Renal pelvis (tissue), 12 donors: ENCODE measurements around the gene GGPS1. TPM values are rescaled to one million over a fixed set of nuclear protein-coding genes. Genes with fewer than 3 reads are reported as not detected.
"Not testable (repeated sequence)": the region's sequence is repeated elsewhere in the genome, so short reads cannot be mapped to it uniquely, and the experiment has no call there.

Source experiments
- DNase-seq: peaks from one replicate; pipeline ENCODE4 v3.0.0-alpha.2; 2013
- long read RNA-seq, 16 experiments: transcript quantifications; one replicate each; lab custom pipeline, GENCODE V29; 2026
- polyA plus RNA-seq, 3 donors: library from polyadenylated mRNA; unstranded; fragments of 120-200 nt; gene quantifications; one replicate each; pipeline ENCODE4 v1.2.1, GENCODE V29; 2013; ENCODE audit not compliant: insufficient read length in 3 of 3

GGPS1 gene
- 10 to 100 TPM; 50.7 to 53.8 (median 51.8) TPM for polyA plus RNA-seq
- long read RNA-seq, donor 1, transcript GGPS1-201 (4 exons, 2,895 nt) = major isoform, 11 of 19 reads
- long read RNA-seq, donor 1, partial matches to known transcripts = 8 of 19 reads
- long read RNA-seq, donor 1, other reads (novel, unspliced or antisense) = 0 of 19 reads
- long read RNA-seq, donor 2, transcript GGPS1-201 (4 exons, 2,895 nt) = major isoform, 18 of 20 reads
- long read RNA-seq, donor 2, partial matches to known transcripts = 0 of 20 reads
- long read RNA-seq, donor 2, other reads (novel, unspliced or antisense) = 0 of 20 reads
- long read RNA-seq, donor 3, transcript GGPS1-201 (4 exons, 2,895 nt) = major isoform, 15 of 18 reads
- long read RNA-seq, donor 3, partial matches to known transcripts = 0 of 18 reads
- long read RNA-seq, donor 3, other reads (novel, unspliced or antisense) = 0 of 18 reads
- long read RNA-seq, donor 4, transcript GGPS1-201 (4 exons, 2,895 nt) = major isoform, 13 of 14 reads
- long read RNA-seq, donor 4, partial matches to known transcripts = 0 of 14 reads
- long read RNA-seq, donor 4, other reads (novel, unspliced or antisense) = 0 of 14 reads
- long read RNA-seq, donor 5, transcript GGPS1-201 (4 exons, 2,895 nt) = major isoform, 6 of 8 reads
- long read RNA-seq, donor 5, partial matches to known transcripts = 0 of 8 reads
- long read RNA-seq, donor 5, other reads (novel, unspliced or antisense) = 0 of 8 reads
- long read RNA-seq, donor 6, transcript GGPS1-201 (4 exons, 2,895 nt) = major isoform, 23 of 31 reads
- long read RNA-seq, donor 6, partial matches to known transcripts = 7 of 31 reads
- long read RNA-seq, donor 6, other reads (novel, unspliced or antisense) = 0 of 31 reads
- long read RNA-seq, donor 7, transcript GGPS1-201 (4 exons, 2,895 nt) = major isoform, 15 of 15 reads
- long read RNA-seq, donor 7, partial matches to known transcripts = 0 of 15 reads
- long read RNA-seq, donor 7, other reads (novel, unspliced or antisense) = 0 of 15 reads
- long read RNA-seq, donor 8, transcript GGPS1-201 (4 exons, 2,895 nt) = major isoform, 8 of 9 reads
- long read RNA-seq, donor 8, partial matches to known transcripts = 0 of 9 reads
- long read RNA-seq, donor 8, other reads (novel, unspliced or antisense) = 0 of 9 reads
- long read RNA-seq, donor 9, transcript GGPS1-201 (4 exons, 2,895 nt) = major isoform, 29 of 29 reads
- long read RNA-seq, donor 9, partial matches to known transcripts = 0 of 29 reads
- long read RNA-seq, donor 9, other reads (novel, unspliced or antisense) = 0 of 29 reads
- long read RNA-seq, donor 10, transcript GGPS1-201 (4 exons, 2,895 nt) = major isoform, 12 of 13 reads
- long read RNA-seq, donor 10, partial matches to known transcripts = 0 of 13 reads
- long read RNA-seq, donor 10, other reads (novel, unspliced or antisense) = 0 of 13 reads
- long read RNA-seq, donor 11, transcript GGPS1-201 (4 exons, 2,895 nt) = major isoform, 11 of 12 reads
- long read RNA-seq, donor 11, partial matches to known transcripts = 0 of 12 reads
- long read RNA-seq, donor 11, other reads (novel, unspliced or antisense) = 0 of 12 reads
- long read RNA-seq, donor 12, transcript GGPS1-201 (4 exons, 2,895 nt) = major isoform, 33 of 33 reads
- long read RNA-seq, donor 12, partial matches to known transcripts = 0 of 33 reads
- long read RNA-seq, donor 12, other reads (novel, unspliced or antisense) = 0 of 33 reads
- long read RNA-seq, donor 13, transcript GGPS1-201 (4 exons, 2,895 nt) = major isoform, 7 of 9 reads
- long read RNA-seq, donor 13, partial matches to known transcripts = 0 of 9 reads
- long read RNA-seq, donor 13, other reads (novel, unspliced or antisense) = 0 of 9 reads
- long read RNA-seq, donor 14 = 0 reads
- long read RNA-seq, donor 15, transcript GGPS1-201 (4 exons, 2,895 nt) = major isoform, 25 of 28 reads
- long read RNA-seq, donor 15, partial matches to known transcripts = 0 of 28 reads
- long read RNA-seq, donor 15, other reads (novel, unspliced or antisense) = 0 of 28 reads
- long read RNA-seq, donor 16, transcript GGPS1-201 (4 exons, 2,895 nt) = major isoform, 24 of 31 reads
- long read RNA-seq, donor 16, partial matches to known transcripts = 5 of 31 reads
- long read RNA-seq, donor 16, other reads (novel, unspliced or antisense) = 0 of 31 reads

DNA sequence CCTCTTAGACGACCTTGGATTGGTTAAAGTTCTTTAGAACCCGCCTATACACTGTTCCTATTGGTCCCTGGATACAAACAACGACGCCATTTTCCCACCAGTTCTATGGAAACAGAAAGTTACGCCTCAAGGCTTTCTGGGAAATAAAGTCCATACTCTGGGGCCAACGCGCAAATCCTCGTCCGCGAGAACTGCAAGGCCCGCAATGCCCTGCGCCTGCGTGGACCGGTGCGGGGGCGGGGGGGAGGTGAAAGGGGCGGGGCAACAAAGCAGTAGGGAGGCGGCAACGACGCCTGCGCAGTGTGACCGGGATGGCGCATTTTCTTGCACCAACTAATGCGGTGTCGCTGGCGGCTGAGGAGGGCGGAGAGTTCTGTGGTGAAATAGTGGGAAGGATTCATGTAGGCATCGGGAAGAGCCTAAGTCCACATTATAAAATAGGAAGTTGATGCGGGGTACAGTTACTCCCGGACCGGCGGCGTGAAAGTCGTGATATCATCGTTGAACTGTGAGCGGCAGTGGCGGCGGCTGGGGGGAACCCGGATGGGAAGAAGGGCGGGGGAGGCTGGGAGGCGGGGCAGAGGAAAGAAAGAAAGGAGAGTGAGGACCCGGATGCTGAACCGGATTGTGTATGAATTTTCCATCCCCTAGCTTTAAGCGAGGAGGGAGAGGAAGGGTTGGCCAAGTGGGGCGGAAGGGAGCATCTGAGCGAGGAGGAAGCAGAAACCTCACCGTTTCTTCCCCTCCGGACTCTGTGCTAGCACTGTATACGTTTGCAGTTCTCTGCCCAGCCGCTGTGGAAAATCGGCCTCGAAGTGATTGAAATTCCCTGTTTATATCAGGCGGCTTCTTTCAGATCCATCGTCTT, at the start of gene GGPS1:
GGPS1 (plus strand) TSS at position 300 of the 868 bp plus-strand sequence. CDS start 6,695 bp downstream, outside the sequence.
- DNase-seq = peak; percentile 100

DNA sequence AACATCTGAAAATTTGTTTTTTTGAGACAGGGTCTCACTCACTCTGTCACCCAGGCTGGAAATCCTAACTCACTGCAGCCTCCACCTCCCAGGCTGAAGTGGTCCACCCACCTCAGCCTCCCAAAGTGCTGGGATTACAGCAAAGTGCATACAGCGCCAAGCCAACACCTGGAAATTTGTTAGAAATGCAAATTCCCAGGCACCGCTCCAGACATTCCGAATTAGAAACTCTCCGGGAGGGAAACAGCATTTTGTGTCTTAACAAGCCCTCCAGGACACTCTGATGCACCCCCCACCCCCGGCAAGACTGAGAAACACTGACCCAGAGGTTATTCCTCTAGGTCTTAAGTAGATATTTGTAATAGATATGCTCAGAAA, 49.5 kb upstream of the GGPS1 start:
- no peak for DNase-seq

DNA sequence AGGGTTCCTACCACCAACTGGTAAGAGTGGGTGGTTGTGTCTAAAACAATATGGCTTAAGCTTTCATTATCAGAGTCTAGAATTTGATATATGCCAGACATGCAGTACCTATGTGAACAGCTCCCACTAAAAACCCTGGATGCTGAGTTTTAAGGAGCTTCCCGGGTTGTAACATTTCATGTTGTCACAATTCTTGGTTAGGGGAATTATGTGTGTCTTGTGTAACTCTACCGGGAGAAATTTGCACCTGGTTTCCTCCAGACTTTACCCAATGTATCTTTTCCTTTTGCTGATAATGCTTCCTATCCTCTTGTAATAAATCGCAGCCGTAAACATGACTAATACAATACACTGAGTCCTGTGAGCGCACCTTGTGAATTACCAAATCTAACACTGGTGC, 48.7 kb upstream of the GGPS1 start:
- DNase-seq = no peak

DNA sequence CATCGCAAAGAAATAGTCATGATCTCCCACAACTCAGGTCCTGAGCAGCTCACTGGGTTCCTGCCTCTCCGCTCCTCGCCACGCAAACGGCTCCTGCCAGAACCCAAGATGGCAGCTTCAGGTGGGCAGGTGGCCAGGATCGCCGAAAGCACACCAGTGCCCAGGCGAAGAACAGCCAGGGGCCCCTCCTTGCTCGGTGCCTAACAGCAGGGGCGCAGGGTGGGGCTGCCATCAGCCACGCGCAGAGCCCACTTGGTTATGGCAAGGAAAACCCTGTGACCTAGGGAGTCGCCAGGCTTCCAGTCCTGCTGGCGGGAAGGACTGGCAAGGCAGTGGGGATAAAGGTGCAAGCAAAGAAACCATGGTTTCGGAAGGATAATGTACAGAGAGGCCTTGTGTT, 47.9 kb upstream of the GGPS1 start:
- DNase-seq = no peak

DNA sequence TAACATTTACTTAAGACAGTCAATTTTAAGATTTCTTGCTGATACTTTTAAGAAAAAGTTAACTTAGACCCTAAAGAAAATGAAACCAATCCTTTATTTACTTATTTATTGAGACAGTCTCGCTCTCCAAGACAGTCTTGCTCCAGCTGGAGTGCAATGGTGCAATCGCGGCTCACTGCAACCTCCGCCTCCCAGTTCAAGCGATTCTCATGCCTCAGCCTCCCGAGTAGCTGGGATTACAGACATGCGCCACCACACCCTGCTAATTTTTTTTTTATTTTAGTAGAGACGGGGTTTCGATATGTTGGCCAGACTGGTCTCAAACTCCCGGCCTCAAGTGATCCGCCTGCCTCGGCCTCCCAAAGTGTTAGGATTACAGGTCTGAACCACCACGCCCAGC, 44.7 kb upstream of the GGPS1 start:
- DNase-seq = not testable (repeated sequence)

DNA sequence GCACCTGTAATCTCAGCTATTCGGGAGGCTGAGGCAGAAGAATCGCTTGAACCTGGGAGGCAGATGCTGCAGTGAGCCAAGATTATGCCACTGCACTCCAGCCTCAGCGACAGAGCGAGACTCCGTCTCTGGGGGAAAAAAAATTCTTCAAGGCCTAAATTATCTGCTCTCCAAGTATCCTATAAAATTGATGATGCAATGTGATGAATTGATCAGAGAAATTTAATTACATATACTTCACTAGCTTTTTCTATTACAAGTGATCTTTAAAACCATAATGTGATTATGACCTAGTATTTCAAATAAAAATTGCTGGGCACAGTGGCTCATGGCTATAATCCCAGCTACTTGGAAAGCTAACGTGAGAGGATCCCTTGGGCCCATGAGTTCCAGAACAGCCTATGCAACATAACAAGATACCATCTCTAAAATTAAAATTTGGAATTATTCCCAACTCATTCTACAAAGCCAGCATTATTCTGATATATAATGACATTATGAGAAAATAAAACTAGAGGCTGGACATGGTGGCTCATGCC, 44.1 kb upstream of the GGPS1 start:
- DNase-seq = no peak

DNA sequence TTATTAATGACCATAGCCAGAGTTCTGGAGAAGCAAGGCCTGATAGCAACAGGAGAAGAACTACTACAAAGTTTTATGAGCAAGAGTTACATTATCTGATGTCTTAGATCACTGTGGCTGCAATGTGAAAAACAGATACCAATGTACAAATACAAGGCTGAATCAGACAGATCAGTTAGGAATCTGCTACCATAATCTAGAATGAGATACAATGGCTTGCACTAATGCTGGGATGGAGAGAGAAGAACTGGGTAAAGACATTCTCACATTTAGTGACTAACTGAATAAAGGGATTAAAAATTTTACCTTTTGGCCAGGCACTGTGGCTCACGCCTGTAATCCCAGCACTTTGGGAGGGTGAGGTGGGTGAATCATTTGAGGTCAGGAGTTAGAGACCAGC, 41.7 kb upstream of the GGPS1 start:
- no peak for DNase-seq

DNA sequence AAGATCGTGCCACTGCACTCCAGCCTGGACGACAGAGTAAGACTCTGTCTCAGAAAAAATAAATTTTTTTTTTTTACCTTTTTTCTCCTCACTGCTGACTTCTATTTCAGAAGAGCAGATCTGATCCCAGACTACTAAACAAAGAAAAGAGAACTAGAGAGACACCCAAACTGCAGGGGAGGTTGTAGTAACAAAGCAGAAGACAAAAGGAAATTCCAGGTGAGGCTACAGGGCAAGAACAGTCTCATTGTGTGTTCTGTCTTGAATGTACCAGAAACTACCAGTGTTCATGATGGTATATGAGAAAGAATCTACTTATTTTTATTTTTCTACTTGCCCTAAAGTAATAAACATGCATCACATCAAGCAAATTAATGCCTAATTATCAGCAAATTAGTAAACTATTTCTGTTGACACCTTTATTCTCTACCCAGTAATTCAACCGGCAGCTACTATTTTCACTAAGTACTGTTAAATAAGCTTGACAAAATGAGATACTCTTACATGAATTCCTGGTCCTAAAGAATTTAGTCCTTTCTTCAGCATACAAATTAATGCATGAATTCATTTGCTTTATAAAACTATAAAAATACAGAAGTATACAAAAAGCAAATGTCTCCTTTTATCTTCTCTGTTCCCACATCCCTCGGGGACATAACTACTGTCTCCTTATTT, 41.0 kb upstream of the GGPS1 start:
- no peak for DNase-seq

DNA sequence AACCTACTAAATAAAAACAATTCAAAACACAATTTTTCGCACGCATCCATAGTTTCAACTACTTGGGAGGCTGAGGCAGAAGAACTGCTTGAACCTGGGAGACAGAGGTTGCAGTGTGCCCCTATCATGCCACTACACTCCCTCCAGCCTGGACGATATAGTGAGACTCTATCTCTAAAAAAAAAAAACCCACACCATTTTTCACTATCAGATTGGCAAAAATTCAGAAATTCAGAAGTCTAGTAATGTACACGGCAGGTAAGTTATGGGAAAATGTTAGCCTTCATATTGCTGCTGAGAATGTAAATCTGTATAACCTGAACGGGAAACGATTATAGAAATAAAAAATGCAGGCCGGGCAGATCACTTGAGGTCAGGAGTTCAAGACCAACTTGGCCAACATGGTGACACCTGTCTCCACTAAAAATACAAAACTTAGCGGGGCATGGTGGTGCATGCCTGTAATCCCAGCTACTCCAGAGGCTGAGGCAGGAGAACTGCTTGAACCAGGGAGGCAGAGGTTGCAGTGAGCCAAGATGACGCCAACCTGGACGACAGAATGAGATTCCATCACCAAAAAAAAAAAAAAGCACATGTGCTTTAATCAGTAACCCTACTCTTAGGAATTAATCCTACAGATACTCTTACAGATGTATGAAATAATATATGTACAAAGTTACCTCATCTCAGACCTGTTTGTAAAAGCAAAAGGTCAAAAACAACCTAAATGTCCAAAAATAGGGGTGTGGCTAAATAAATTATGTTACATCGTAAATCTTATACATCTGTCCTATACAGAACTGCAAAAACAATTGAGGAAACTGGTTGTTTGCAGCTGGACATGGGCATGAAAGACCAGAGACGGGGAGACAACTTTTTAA, 38.3 kb upstream of the GGPS1 start:
- no peak for DNase-seq

DNA sequence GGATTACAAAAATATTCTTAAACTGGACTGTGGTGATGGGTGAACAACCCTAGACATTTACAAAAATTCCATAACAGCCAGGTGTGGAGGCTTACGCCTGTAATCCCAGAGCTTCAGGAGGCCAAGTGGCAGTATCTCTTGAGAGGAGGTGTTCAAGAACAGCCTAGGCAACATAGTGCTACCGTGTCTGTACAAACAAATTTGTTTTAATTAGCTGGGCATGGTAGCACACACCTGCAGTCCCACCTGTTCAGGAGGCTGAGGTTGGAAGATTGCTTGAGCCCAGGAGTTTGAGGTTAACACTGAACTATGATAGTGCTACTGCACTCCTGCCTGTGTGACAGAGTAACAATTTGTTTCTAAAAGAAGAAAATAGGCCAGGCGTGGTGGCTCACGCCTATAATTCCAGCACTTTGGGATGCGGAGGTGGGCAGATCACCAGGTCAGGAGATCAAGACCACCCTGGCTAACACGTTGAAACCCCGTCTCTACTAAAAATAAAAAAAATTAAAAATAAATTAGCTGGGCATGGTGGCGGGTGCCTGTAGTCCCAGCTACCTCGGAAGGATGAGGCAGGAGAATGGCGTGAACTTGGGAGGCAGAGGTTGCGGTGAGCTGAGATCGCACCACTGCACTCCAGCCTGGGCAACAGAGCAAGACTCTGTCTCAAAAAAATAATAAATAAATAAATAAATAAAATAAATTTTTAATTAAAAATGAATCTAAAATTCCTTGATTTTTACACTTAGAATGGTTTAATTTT, 37.4 kb upstream of the GGPS1 start:
- no peak for DNase-seq

DNA sequence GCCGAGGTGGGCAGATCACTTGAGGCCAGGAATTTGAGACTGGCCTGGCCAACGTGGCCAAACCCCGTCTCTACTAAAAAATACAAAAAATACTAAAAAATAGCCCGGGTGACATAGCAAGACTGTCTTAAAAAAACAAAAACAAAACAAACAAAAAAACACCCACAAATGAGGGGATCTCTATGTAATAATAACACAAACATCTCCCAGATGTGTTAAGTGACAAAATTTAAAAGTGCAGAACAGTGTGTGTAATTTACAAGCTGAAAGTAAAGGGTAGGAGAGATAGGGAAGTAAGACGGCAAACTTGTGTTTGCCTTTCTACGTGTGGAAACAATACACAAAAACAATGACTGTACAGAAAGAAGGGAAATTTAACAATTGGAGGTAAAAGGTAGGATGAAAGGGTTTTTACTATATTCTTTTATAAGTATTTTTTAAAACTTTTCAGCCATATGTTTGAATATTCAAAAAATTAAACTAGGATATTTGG, 36.7 kb upstream of the GGPS1 start:
- DNase-seq = no peak

DNA sequence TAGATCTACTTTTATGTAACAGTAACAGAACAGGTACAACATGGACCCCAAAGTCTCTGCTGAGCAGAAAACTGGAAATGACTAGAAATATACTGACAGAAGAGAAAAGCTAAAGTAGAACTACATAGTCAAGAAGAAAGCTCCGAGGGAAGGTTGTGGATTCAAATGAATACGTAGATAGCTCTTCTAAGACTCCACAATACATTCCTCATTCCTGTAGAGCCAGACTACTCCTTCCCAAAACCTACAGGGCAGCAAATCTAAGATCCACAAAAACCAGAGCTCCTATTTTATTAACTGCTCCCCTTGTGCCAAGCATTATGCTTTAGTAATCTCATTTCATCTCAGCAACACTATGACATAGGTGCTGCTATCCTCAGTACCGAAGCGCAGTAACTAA, 35.6 kb upstream of the GGPS1 start:
- no peak for DNase-seq

DNA sequence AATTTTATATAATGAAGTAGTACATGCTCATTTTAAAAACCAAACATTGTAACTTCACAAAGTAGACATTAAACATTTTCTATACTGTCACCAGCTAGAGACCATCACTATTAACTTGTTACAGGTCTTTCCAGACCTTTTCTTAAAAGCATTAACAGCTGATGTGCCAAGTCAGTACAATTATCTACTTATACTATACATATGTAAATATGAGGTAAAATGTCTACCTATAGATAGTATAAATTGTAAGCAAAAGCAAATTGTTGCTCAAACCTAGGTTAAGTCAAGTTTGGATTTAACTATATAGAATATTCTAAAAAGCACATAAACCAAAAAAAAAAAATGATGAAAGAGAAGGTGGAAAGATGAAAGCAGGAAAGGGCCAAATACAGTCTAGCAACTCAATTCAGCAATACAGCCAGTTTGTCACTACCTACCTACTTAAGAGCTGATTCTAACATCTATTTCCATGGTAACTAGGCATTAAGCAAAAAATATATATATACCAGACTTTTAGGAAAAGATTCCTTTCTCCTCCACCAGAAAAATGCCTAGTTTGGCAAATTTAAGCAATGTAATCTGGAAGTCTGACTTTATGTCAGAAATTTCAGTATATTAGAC, 34.9 kb upstream of the GGPS1 start:
- no peak for DNase-seq

DNA sequence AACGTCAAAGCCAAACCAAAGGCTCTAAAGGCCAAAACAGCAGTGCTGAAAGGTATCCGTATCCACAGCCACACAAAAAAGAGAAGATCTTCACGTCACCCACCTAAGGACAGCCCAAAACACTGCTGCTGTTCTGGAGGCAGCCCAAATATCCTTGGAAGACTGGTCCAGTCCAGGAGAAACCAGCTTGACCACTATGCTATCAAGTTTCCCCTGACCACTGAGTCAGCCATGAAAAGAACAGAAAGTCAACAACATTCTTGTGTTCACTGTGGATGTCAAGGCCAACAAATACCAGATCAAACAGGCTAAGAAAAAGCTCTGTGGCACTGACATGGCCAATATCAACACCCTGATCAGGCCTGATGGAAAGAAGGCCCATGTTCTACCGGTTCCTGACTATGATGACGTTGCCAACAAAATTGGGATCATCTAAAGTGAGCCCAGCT, 32.4 kb upstream of the GGPS1 start:
- no peak for DNase-seq

DNA sequence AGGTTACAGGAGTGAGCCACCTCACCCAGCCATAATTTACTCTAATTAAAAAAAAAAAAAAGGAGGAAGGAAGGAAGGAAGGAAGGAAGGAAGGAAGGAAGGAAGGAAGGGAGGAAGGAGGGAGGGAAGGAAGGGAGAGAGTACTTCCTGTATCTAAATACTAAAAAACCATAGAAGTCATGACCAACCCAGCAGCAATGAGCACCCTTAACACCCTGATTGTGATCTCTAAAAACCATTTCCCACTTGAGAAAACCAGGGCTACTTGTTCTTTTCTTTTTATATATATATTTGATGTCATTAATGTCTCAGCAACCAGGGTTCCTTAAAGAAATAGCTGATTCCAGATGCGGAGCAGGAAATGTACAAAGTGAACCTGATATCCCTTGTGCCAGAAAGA, 31.6 kb upstream of the GGPS1 start:
- no peak for DNase-seq

DNA sequence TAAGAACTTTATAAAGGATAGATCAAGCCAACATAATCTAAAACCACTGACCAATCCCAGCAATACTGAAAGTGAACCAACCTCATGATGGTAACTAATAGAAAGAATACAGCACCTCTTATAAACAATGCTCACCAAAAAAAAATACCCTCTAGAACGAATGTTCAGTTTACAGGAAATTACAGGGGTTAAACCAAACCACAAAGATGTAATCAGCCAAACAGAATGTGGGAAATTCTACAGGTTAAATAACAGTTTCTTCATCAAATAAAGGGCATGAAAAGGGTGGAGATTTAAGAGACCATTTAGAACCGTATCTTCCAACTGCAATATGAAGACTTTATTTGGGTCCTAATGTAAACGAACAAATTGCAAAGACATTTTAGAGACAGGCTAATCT, 30.8 kb upstream of the GGPS1 start:
- no peak for DNase-seq
